Tibial nerve (tissue), 3 donors: Measurements from ENCODE around the gene TMEM100.

Experiments used
- CTCF ChIP-seq, 5 experiments: fragments of 200-600 bp in 3 of 5; fragments of 450-650 bp in 2 of 5; sonication (generic) in 3 of 5; IDR thresholded peaks; one replicate each; pipeline ENCODE4 v1.5.1; 2016 to 2019; ENCODE audit warnings: antibody characterized with exemption in 5 of 5, mild to moderate bottlenecking in 3 of 5, moderate library complexity in 2 of 5
- POLR2A ChIP-seq, 2 donors: fragments of 450-650 bp; IDR thresholded peaks; one replicate each; pipeline ENCODE4 v1.6.1; 2017; ENCODE audit warnings: antibody characterized with exemption in 2 of 2, mild to moderate bottlenecking in 2 of 2, moderate library complexity in 2 of 2

- TF ChIP-seq CTCF (IDR thresholded peaks at IDR 0.05), result no peak
- TF ChIP-seq POLR2A (IDR thresholded peaks at IDR 0.05), result no peak
These were observed 41.9 kb downstream of the TMEM100 start for GRCh38 chr17:55680686-55681341.
